ENCODE measurements around the gene UPF2.
"Not testable (repeated sequence)": the region's sequence is repeated elsewhere in the genome, so short reads cannot be mapped to it uniquely, and the experiment has no call there.

The UPF2 gene

DNA sequence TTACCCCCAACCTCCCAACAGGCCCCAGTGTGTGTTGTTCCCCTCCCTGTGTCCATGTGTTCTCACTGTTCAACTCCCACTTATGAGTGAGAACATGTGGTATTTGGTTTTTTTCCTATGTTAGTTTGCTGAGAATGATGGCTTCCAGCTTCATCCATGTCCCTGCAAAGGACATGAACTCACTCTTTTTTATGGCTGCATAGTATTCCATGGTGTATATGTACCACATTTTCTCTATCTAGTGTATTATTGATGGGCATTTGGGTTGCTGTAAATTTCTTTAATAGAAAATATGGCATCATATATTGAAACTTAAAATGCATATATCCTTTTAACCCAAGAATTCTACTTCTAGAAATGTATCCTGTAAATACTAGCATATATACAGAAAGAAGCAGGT, 33.8 kb downstream of the UPF2 start:
- H3K27me3 ChIP-seq (ENCODE audit: control insufficient read depth, insufficient read depth, low read length); H3K27ac ChIP-seq (ENCODE audit: low read length); H3K4me3 ChIP-seq (ENCODE audit: low read length); H3K9me3 ChIP-seq (ENCODE audit: control insufficient read depth, low read depth, low read length); H3K9ac ChIP-seq (ENCODE audit: low read length); H3K4me1 ChIP-seq (ENCODE audit: control insufficient read depth, low read depth, low read length): not testable (repeated sequence)
- H3K36me3 ChIP-seq (ENCODE audit: control insufficient read depth, low read depth, low read length), result peaks cover 22% of the 10 kb centered on the region

DNA sequence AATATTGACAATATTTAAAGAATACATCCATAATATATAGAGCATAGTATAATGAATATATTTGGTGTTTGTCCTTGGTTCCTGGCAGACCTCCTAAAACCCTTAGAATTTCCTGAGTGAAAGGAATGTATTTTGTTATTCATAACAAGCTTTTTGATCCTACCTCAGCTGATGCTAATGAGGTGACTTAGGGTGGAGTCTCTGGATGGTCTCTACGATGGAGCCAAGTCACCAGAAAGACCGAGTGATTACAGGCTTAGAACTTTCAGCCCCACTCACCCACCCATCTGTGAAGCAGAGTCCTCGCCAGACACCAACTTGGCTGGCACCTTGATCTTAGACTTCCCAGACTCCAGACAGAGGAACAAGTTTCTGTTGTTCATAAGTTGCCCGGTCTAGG, 35.9 kb downstream of the UPF2 start:
- peaks cover 27% of the 10 kb centered on the region for H3K36me3 ChIP-seq (ENCODE audit: control insufficient read depth, low read depth, low read length)
- no peak overlapping the region for H3K4me3 ChIP-seq (ENCODE audit: low read length)
- no peak overlapping the region for H3K9ac ChIP-seq (ENCODE audit: low read length)
- no peak overlapping the region for H3K27ac ChIP-seq (ENCODE audit: low read length)
- no peaks in the 10 kb centered on the region for H3K27me3 ChIP-seq (ENCODE audit: control insufficient read depth, insufficient read depth, low read length)
- no peaks in the 10 kb centered on the region for H3K4me1 ChIP-seq (ENCODE audit: control insufficient read depth, low read depth, low read length)
- H3K9me3 ChIP-seq (ENCODE audit: control insufficient read depth, low read depth, low read length), result no peaks in the 10 kb centered on the region

DNA sequence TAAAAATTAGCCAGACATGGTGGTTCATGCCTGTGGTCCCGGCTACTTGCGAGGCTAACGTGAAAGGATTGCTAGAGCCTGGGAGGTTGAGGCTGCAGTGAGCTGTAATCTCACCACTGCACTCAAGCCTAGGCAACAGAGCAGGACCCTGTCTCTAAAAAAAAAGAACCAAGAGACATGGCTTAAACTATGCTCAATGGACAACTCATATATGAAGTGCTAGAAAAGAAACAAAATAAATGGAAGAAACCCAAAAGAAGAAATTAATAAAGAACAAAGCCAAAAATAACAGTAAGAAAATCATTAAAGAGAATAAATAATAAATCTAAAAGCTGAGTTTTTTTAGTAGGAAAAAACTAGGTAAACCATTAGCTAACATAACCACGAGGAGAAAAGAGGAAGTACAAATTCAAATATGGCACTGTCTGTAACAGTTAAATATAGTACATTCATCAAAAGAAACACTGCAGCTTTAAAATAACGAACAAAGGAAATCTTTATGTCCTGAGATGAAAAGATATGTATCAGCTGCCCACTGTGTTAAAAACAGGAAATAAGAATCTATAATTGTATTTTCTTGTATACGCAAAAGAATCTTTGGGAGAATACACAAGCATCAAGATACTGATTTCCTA, 48.7 kb downstream of the UPF2 start:
- Histone ChIP-seq H3K27ac (ENCODE audit: low read length) (no peak overlapping the region), H3K27me3 (ENCODE audit: control insufficient read depth, insufficient read depth, low read length) (no peaks in the 10 kb centered on the region), H3K36me3 (ENCODE audit: control insufficient read depth, low read depth, low read length) (peaks cover 30% of the 10 kb centered on the region), H3K9ac (ENCODE audit: low read length) (no peak overlapping the region), H3K4me3 (ENCODE audit: low read length) (no peak overlapping the region), H3K4me1 (ENCODE audit: control insufficient read depth, low read depth, low read length) (no peaks in the 10 kb centered on the region), H3K9me3 (ENCODE audit: control insufficient read depth, low read depth, low read length) (no peaks in the 10 kb centered on the region)

DNA sequence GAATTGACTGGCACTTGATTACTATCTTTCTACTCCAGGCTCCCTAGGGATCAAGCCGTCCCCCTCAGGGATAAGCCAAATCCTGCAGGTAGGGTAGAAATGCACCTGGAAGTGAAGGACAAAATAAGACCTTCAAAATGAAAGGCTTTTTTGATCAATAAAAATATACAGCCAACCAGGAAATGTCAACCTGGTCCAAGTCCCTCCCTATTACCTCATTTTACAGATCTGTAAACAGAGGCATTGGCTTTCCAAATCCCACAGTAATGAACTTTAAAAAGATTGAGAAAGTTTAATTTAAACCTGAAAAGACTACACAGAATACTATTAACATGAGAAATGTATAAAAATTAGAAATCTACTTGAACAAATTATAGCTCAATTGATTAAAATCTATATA, 53.7 kb downstream of the UPF2 start:
- no peak overlapping the region for H3K9ac ChIP-seq (ENCODE audit: low read length)
- no peaks in the 10 kb centered on the region for H3K27me3 ChIP-seq (ENCODE audit: control insufficient read depth, insufficient read depth, low read length)
- H3K27ac ChIP-seq (ENCODE audit: low read length), result no peak overlapping the region
- H3K36me3 ChIP-seq (ENCODE audit: control insufficient read depth, low read depth, low read length), result peaks cover 4% of the 10 kb centered on the region
- no peak overlapping the region for H3K4me3 ChIP-seq (ENCODE audit: low read length)
- no peaks in the 10 kb centered on the region for H3K9me3 ChIP-seq (ENCODE audit: control insufficient read depth, low read depth, low read length)
- H3K4me1 ChIP-seq (ENCODE audit: control insufficient read depth, low read depth, low read length), result no peaks in the 10 kb centered on the region

DNA sequence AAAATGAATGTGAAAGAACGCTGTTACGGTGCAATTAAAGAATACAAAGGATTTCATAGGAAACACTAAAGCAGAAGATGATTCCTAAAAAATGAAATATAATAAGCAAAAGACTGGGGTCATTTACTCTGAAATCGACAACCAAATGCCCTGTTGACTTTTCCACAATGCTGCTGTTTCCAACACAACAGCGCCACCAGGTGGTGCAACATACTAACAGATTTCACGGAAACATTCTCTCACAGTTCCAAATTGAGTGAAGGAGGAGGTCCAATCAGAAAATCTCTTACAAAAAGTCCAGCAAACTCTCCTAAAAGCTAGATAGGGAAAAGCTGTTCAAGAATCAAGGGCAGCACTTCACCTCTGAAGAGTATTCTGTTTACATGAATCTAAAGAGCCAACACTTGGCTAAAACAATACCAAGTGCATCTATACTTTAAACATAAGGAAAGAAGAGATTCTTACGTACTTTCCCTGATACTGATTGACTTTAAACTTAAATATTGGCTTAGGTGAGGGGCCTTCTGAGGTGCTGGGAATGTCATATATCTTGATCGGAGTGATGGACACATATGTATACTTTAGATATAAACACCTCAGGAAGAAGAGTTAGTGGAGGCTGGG, 55.9 kb downstream of the UPF2 start:
- no peaks in the 10 kb centered on the region for H3K9me3 ChIP-seq (ENCODE audit: control insufficient read depth, low read depth, low read length)
- H3K27ac ChIP-seq (ENCODE audit: low read length), result no peak overlapping the region
- no peak overlapping the region for H3K4me3 ChIP-seq (ENCODE audit: low read length)
- no peaks in the 10 kb centered on the region for H3K27me3 ChIP-seq (ENCODE audit: control insufficient read depth, insufficient read depth, low read length)
- H3K9ac ChIP-seq (ENCODE audit: low read length), result no peak overlapping the region
- H3K4me1 ChIP-seq (ENCODE audit: control insufficient read depth, low read depth, low read length), result no peaks in the 10 kb centered on the region
- H3K36me3 ChIP-seq (ENCODE audit: control insufficient read depth, low read depth, low read length), result peaks cover 4% of the 10 kb centered on the region

DNA sequence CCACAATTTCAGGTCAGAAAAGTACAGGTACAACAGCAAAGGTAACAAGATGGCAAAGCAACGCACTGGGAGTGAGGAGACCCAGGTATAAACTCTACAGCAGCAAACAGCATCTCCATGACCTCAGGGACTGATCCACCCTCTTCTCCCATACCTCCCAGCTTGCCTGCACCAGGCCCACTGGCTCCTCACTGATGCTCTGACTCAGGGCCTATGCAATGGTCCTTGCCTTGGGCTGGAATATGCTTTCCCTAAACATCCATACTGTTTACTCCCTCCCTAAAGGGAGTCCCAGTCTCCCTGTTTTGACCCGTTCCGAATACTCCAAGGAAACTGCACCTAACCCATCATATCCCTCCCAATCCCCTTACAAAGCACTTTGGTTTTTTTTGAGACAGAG, 60.4 kb downstream of the UPF2 start:
- Histone ChIP-seq H3K4me3 (ENCODE audit: low read length) (no peak overlapping the region), H3K27me3 (ENCODE audit: control insufficient read depth, insufficient read depth, low read length) (no peaks in the 10 kb centered on the region), H3K27ac (ENCODE audit: low read length) (no peak overlapping the region), H3K9me3 (ENCODE audit: control insufficient read depth, low read depth, low read length) (no peaks in the 10 kb centered on the region), H3K9ac (ENCODE audit: low read length) (no peak overlapping the region), H3K36me3 (ENCODE audit: control insufficient read depth, low read depth, low read length) (peaks cover 5% of the 10 kb centered on the region), H3K4me1 (ENCODE audit: control insufficient read depth, low read depth, low read length) (peaks cover 8% of the 10 kb centered on the region)

DNA sequence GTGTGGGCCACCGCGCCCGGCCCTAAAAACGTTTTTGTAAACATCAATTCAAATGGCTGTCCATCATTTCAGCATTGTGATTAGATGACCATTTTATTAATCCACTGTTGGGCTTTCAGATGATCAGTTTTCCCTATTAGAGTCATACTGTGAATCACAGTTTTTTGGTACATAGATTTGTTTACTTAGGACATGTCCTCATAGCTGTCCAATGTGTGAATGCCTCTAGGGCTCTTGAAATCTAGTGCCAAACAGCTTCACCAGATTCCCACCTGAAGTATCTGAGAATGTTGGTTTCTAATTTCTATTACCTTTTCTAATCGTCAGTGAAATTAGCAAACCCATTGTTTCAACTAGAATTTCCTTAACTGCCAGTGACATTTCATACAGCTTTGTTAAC, 66.8 kb downstream of the UPF2 start:
- H3K27ac ChIP-seq (ENCODE audit: low read length), result no peak overlapping the region
- H3K27me3 ChIP-seq (ENCODE audit: control insufficient read depth, insufficient read depth, low read length), result no peaks in the 10 kb centered on the region
- H3K4me3 ChIP-seq (ENCODE audit: low read length), result no peak overlapping the region
- peaks cover 12% of the 10 kb centered on the region for H3K4me1 ChIP-seq (ENCODE audit: control insufficient read depth, low read depth, low read length)
- H3K9ac ChIP-seq (ENCODE audit: low read length), result no peak overlapping the region
- H3K36me3 ChIP-seq (ENCODE audit: control insufficient read depth, low read depth, low read length), result peaks cover 15% of the 10 kb centered on the region
- H3K9me3 ChIP-seq (ENCODE audit: control insufficient read depth, low read depth, low read length), result no peaks in the 10 kb centered on the region

DNA sequence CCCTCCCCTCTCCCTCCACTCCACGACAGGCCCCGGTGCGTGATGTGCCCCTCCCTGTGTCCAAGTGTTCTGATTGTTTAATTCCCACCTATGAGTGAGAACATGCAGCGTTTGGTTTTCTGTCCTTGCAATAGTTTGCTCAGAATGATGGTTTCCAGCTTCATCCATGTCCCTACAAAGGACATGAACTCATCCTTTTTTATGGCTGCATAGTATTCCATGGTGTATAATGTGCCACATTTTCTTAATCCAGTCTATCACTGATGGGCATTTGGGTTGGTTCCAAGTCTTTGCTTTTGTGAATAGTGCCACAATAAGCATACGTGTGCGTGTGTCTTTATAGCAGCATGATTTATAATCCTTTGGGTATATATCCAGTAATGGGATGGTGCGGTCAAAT, 70.1 kb downstream of the UPF2 start:
- not testable (repeated sequence) for H3K27me3 ChIP-seq (ENCODE audit: control insufficient read depth, insufficient read depth, low read length); H3K9me3 ChIP-seq (ENCODE audit: control insufficient read depth, low read depth, low read length); H3K4me3 ChIP-seq (ENCODE audit: low read length); H3K4me1 ChIP-seq (ENCODE audit: control insufficient read depth, low read depth, low read length); H3K27ac ChIP-seq (ENCODE audit: low read length); H3K9ac ChIP-seq (ENCODE audit: low read length)
- H3K36me3 ChIP-seq (ENCODE audit: control insufficient read depth, low read depth, low read length), result peaks cover 11% of the 10 kb centered on the region

DNA sequence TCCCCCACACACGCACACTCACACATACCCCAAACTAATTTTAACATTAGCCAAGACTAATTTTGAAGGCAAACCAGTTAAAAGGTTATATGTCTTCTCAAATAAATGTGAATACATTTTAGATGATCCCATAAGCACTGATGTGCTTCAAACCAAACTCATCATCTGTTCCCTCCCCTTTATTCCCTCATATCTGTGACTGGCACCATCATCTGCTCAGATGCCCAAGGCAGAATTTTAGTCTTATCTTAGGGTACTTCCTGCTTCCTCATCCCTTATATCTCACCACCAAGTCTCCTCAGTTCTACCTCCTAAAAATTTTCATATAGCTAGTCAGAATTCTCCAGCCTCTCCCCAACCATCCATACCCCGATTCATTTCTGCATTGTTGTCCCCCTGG, 80.4 kb downstream of the UPF2 start:
- no peak overlapping the region for H3K27ac ChIP-seq (ENCODE audit: low read length)
- H3K36me3 ChIP-seq (ENCODE audit: control insufficient read depth, low read depth, low read length), result peaks cover 38% of the 10 kb centered on the region
- H3K4me3 ChIP-seq (ENCODE audit: low read length), result no peak overlapping the region

DNA sequence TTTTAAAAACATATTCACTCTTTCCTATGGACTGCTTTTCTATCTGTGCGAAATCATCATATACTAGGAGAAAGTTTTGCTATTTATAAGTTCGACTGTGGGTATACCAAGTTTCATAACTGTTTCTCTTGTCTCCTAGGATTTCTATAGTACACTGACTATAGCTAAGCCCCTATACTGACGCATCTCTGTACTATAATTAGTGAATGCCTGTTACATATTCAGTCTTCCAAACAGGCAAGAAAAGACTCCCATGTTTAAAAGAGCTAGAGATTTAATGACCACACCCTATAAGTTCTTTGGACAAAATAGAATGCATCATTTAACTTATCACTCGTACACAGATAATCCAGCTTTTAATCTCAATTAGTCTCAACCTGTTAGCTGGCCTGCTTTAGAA, 80.8 kb downstream of the UPF2 start:
- Histone ChIP-seq H3K27ac (ENCODE audit: low read length) (no peak overlapping the region), H3K27me3 (ENCODE audit: control insufficient read depth, insufficient read depth, low read length) (no peaks in the 10 kb centered on the region), H3K9me3 (ENCODE audit: control insufficient read depth, low read depth, low read length) (no peaks in the 10 kb centered on the region), H3K9ac (ENCODE audit: low read length) (no peak overlapping the region), H3K36me3 (ENCODE audit: control insufficient read depth, low read depth, low read length) (peaks cover 35% of the 10 kb centered on the region), H3K4me1 (ENCODE audit: control insufficient read depth, low read depth, low read length) (no peaks in the 10 kb centered on the region), H3K4me3 (ENCODE audit: low read length) (no peak overlapping the region)

More for the DNA sequence above, 80.4 kb downstream of the UPF2 start:
- Histone ChIP-seq H3K27me3 (ENCODE audit: control insufficient read depth, insufficient read depth, low read length) (no peaks in the 10 kb centered on the region), H3K4me1 (ENCODE audit: control insufficient read depth, low read depth, low read length) (no peaks in the 10 kb centered on the region), H3K9ac (ENCODE audit: low read length) (no peak overlapping the region), H3K9me3 (ENCODE audit: control insufficient read depth, low read depth, low read length) (no peaks in the 10 kb centered on the region)

DNA sequence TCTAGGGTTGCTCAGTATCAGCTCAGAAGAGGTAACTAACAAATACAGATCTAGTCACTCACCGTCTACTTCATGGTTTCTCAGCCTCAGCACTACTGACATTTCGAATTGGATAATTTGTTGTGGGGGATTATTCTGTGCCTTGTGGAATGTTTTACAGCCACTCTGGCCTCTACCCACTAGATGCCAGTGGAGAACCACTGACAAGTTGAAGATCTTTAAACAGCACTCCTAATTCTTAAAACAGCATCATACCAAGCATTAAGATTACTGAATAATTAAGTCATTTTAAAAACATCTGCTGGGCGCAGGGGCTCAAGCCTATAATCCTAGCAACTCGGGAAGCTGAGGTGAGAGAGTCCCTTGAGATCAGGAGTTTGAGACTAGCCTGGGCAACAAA, 82.6 kb downstream of the UPF2 start:
- no peaks in the 10 kb centered on the region for H3K9me3 ChIP-seq (ENCODE audit: control insufficient read depth, low read depth, low read length)
- no peak overlapping the region for H3K9ac ChIP-seq (ENCODE audit: low read length)
- H3K36me3 ChIP-seq (ENCODE audit: control insufficient read depth, low read depth, low read length), result peaks cover 33% of the 10 kb centered on the region
- H3K4me1 ChIP-seq (ENCODE audit: control insufficient read depth, low read depth, low read length), result no peaks in the 10 kb centered on the region
- H3K27me3 ChIP-seq (ENCODE audit: control insufficient read depth, insufficient read depth, low read length), result no peaks in the 10 kb centered on the region
- H3K4me3 ChIP-seq (ENCODE audit: low read length), result no peak overlapping the region
- H3K27ac ChIP-seq (ENCODE audit: low read length), result no peak overlapping the region

DNA sequence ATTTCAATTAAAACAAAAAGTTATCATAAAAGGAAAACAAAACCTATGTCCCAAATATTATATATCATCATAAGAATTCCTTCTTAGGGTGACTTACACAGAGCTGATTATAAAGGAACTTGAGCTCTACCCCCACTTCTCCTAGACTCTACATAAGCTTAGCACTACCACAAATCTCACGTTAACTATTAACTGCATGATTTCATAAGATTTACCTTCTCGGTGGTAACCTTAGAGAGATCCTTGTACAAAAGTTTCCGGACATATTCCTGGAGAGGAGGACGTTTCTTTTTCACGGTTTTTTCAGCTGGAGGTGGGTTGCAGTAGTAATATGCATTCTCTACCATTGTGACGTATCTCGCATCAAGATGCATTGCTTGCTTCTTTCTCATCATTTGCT, 83.7 kb downstream of the UPF2 start:
- H3K36me3 ChIP-seq (ENCODE audit: control insufficient read depth, low read depth, low read length), result peaks cover 30% of the 10 kb centered on the region
- H3K4me1 ChIP-seq (ENCODE audit: control insufficient read depth, low read depth, low read length), result no peaks in the 10 kb centered on the region
- H3K9me3 ChIP-seq (ENCODE audit: control insufficient read depth, low read depth, low read length), result no peaks in the 10 kb centered on the region
- H3K27me3 ChIP-seq (ENCODE audit: control insufficient read depth, insufficient read depth, low read length), result no peaks in the 10 kb centered on the region
- no peak overlapping the region for H3K4me3 ChIP-seq (ENCODE audit: low read length)
- H3K9ac ChIP-seq (ENCODE audit: low read length), result no peak overlapping the region
- H3K27ac ChIP-seq (ENCODE audit: low read length), result no peak overlapping the region
